ENCODE measurements around the gene MARCHF10. TPM values are rescaled to one million over a fixed set of nuclear protein-coding genes. Genes with fewer than 3 reads are reported as not detected.

MARCHF10 gene
- total RNA-seq, 2 experiments from 2014 or later: not detected

- no peaks in the 10 kb centered on the region for H3K79me2 ChIP-seq (ENCODE audit: insufficient read depth, low read depth, low read length)
- H3K4me2 ChIP-seq (ENCODE audit: low read length): no peak overlapping the region
- no peaks in the 10 kb centered on the region for H3K9me3 ChIP-seq (ENCODE audit: low read length)
- no TSS peak for BruUV-seq (replicated peaks)
- ChIA-PET CTCF (ENCODE audit: unreplicated experiment) (no interaction called here), POLR2A (no interaction called here)
- TF ChIP-seq, protein P1, sequence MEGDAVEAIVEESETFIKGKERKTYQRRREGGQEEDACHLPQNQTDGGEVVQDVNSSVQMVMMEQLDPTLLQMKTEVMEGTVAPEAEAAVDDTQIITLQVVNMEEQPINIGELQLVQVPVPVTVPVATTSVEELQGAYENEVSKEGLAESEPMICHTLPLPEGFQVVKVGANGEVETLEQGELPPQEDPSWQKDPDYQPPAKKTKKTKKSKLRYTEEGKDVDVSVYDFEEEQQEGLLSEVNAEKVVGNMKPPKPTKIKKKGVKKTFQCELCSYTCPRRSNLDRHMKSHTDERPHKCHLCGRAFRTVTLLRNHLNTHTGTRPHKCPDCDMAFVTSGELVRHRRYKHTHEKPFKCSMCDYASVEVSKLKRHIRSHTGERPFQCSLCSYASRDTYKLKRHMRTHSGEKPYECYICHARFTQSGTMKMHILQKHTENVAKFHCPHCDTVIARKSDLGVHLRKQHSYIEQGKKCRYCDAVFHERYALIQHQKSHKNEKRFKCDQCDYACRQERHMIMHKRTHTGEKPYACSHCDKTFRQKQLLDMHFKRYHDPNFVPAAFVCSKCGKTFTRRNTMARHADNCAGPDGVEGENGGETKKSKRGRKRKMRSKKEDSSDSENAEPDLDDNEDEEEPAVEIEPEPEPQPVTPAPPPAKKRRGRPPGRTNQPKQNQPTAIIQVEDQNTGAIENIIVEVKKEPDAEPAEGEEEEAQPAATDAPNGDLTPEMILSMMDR (conservative IDR thresholded peaks at IDR 0.05; ENCODE audit: low read length): no peak
- no peak for TF ChIP-seq EZH2phosphoT487 (IDR thresholded peaks at IDR 0.05; ENCODE audit: borderline replicate concordance, low read depth, low read length)
- H4K20me1 ChIP-seq (ENCODE audit: insufficient read depth, low read length): no peaks in the 10 kb centered on the region
- no peaks in the 10 kb centered on the region for H3K9me2 ChIP-seq (ENCODE audit: insufficient read depth, low read length)
- H3K4me3 ChIP-seq (ENCODE audit: low read depth, low read length, poor library complexity, severe bottlenecking): no peak overlapping the region
- H3K36me3 ChIP-seq (ENCODE audit: insufficient read depth, low read length): no peaks in the 10 kb centered on the region
- H3K27ac ChIP-seq (ENCODE audit: low read depth, low read length, poor library complexity, severe bottlenecking): no peak overlapping the region
- H3K4me1 ChIP-seq (ENCODE audit: insufficient read depth, low read length, poor library complexity, severe bottlenecking): no peaks in the 10 kb centered on the region
- intact Hi-C loops (cut with micrococcal nuclease; ENCODE audit: unreplicated experiment): no loop called here
- H2AFZ ChIP-seq (ENCODE audit: low read length): no peak overlapping the region
- no peak for DNase-seq (ENCODE audit: low spot score)
Measured at GRCh38 chr17:62666801-62667591, 141.1 kb downstream of the MARCHF10 start.

GRCh38 chr17:62666061-62666800 is 141.9 kb downstream of the MARCHF10 start:
- Histone ChIP-seq H3K4me1 (ENCODE audit: insufficient read depth, low read length, poor library complexity, severe bottlenecking) (no peaks in the 10 kb centered on the region), H2AFZ (ENCODE audit: low read length) (no peak overlapping the region), H3K4me2 (ENCODE audit: low read length) (no peak overlapping the region), H3K9me3 (ENCODE audit: low read length) (no peaks in the 10 kb centered on the region), H3K27ac (ENCODE audit: low read depth, low read length, poor library complexity, severe bottlenecking) (no peak overlapping the region), H3K79me2 (ENCODE audit: insufficient read depth, low read depth, low read length) (no peaks in the 10 kb centered on the region), H3K9me2 (ENCODE audit: insufficient read depth, low read length) (no peaks in the 10 kb centered on the region), H3K4me3 (ENCODE audit: low read depth, low read length, poor library complexity, severe bottlenecking) (no peak overlapping the region), H3K36me3 (ENCODE audit: insufficient read depth, low read length) (no peaks in the 10 kb centered on the region), H4K20me1 (ENCODE audit: insufficient read depth, low read length) (no peaks in the 10 kb centered on the region)
- ChIA-PET CTCF (ENCODE audit: unreplicated experiment) (no interaction called here), POLR2A (no interaction called here)
- no TSS peak for BruUV-seq (replicated peaks)
- intact Hi-C loops (cut with micrococcal nuclease; ENCODE audit: unreplicated experiment): no loop called here
- TF ChIP-seq, protein P1 (conservative IDR thresholded peaks at IDR 0.05; ENCODE audit: low read length): no peak
- no peak for TF ChIP-seq EZH2phosphoT487 (IDR thresholded peaks at IDR 0.05; ENCODE audit: borderline replicate concordance, low read depth, low read length)
- DNase-seq (ENCODE audit: low spot score): no peak

- Histone ChIP-seq H3K9me2 (ENCODE audit: insufficient read depth, low read length) (no peaks in the 10 kb centered on the region), H3K4me1 (ENCODE audit: insufficient read depth, low read length, poor library complexity, severe bottlenecking) (no peaks in the 10 kb centered on the region), H4K20me1 (ENCODE audit: insufficient read depth, low read length) (no peaks in the 10 kb centered on the region), H3K9me3 (ENCODE audit: low read length) (no peaks in the 10 kb centered on the region), H3K4me2 (ENCODE audit: low read length) (no peak overlapping the region), H3K4me3 (ENCODE audit: low read depth, low read length, poor library complexity, severe bottlenecking) (no peak overlapping the region), H3K79me2 (ENCODE audit: insufficient read depth, low read depth, low read length) (no peaks in the 10 kb centered on the region), H2AFZ (ENCODE audit: low read length) (no peak overlapping the region), H3K36me3 (ENCODE audit: insufficient read depth, low read length) (no peaks in the 10 kb centered on the region), H3K27ac (ENCODE audit: low read depth, low read length, poor library complexity, severe bottlenecking) (no peak overlapping the region)
- TF ChIP-seq, protein P1 (conservative IDR thresholded peaks at IDR 0.05; ENCODE audit: low read length): no peak
- no peak for TF ChIP-seq EZH2phosphoT487 (IDR thresholded peaks at IDR 0.05; ENCODE audit: borderline replicate concordance, low read depth, low read length)
- ChIA-PET CTCF (ENCODE audit: unreplicated experiment) (no interaction called here), POLR2A (no interaction called here)
- intact Hi-C loops (cut with micrococcal nuclease; ENCODE audit: unreplicated experiment): no loop called here
- no TSS peak for BruUV-seq (replicated peaks)
- DNase-seq (ENCODE audit: low spot score): no peak
Measured at GRCh38 chr17:62665599-62665998, 142.5 kb downstream of the MARCHF10 start.
